ENCODE results near the gene ADGRG3. TPM values are rescaled to one million over a fixed set of nuclear protein-coding genes. Genes with fewer than 3 reads are reported as not detected.

The ADGRG3 gene
- total RNA-seq, 1 experiment from 2014 or later: not detected

GRCh38 chr16:57629516-57630406 lies 38.3 kb upstream of the ADGRG3 start:
- in situ Hi-C loops (cut with HindIII; ENCODE audit: low pct_unique_long_range_greater_than_20kb, low sequenced_read_pairs): no loop called here
- no peak for DNase-seq (ENCODE audit: low read depth)

- in situ Hi-C loops (cut with HindIII; ENCODE audit: low pct_unique_long_range_greater_than_20kb, low sequenced_read_pairs): no loop called here
- no peak for DNase-seq (ENCODE audit: low read depth)
Measured at GRCh38 chr16:57630407-57630797, 37.7 kb upstream of the ADGRG3 start.

- in situ Hi-C loops (cut with HindIII; ENCODE audit: low pct_unique_long_range_greater_than_20kb, low sequenced_read_pairs): no loop called here
- no peak for DNase-seq (ENCODE audit: low read depth)
Measured at GRCh38 chr16:57630931-57631845, 36.9 kb upstream of the ADGRG3 start.

- DNase-seq (ENCODE audit: low read depth): no peak
- in situ Hi-C loops (cut with HindIII; ENCODE audit: low pct_unique_long_range_greater_than_20kb, low sequenced_read_pairs): no loop called here
Measured at GRCh38 chr16:57632568-57632967, 35.5 kb upstream of the ADGRG3 start.

GRCh38 chr16:57633383-57634064 lies 34.6 kb upstream of the ADGRG3 start:
- no peak for DNase-seq (ENCODE audit: low read depth)
- in situ Hi-C loops (cut with HindIII; ENCODE audit: low pct_unique_long_range_greater_than_20kb, low sequenced_read_pairs): no loop called here

- in situ Hi-C loops (cut with HindIII; ENCODE audit: low pct_unique_long_range_greater_than_20kb, low sequenced_read_pairs): no loop called here
- no peak for DNase-seq (ENCODE audit: low read depth)
Measured at GRCh38 chr16:57634171-57634570, 33.9 kb upstream of the ADGRG3 start.

- DNase-seq (ENCODE audit: low read depth): no peak
- in situ Hi-C loops (cut with HindIII; ENCODE audit: low pct_unique_long_range_greater_than_20kb, low sequenced_read_pairs): no loop called here
Measured at GRCh38 chr16:57635266-57636097, 32.6 kb upstream of the ADGRG3 start.

GRCh38 chr16:57636184-57636583 lies 31.9 kb upstream of the ADGRG3 start:
- DNase-seq (ENCODE audit: low read depth): no peak
- in situ Hi-C loops (cut with HindIII; ENCODE audit: low pct_unique_long_range_greater_than_20kb, low sequenced_read_pairs): no loop called here

GRCh38 chr16:57637020-57637419 lies 31.1 kb upstream of the ADGRG3 start:
- in situ Hi-C loops (cut with HindIII; ENCODE audit: low pct_unique_long_range_greater_than_20kb, low sequenced_read_pairs): no loop called here
- DNase-seq (ENCODE audit: low read depth): no peak

- no peak for DNase-seq (ENCODE audit: low read depth)
- in situ Hi-C loops (cut with HindIII; ENCODE audit: low pct_unique_long_range_greater_than_20kb, low sequenced_read_pairs): no loop called here
Measured at GRCh38 chr16:57637424-57637823, 30.7 kb upstream of the ADGRG3 start.

GRCh38 chr16:57637965-57638364 lies 30.1 kb upstream of the ADGRG3 start:
- DNase-seq (ENCODE audit: low read depth): no peak
- in situ Hi-C loops (cut with HindIII; ENCODE audit: low pct_unique_long_range_greater_than_20kb, low sequenced_read_pairs): no loop called here

GRCh38 chr16:57638381-57638780 lies 29.7 kb upstream of the ADGRG3 start:
- in situ Hi-C loops (cut with HindIII; ENCODE audit: low pct_unique_long_range_greater_than_20kb, low sequenced_read_pairs): no loop called here

GRCh38 chr16:57639172-57639887 lies 28.8 kb upstream of the ADGRG3 start:
- in situ Hi-C loops (cut with HindIII; ENCODE audit: low pct_unique_long_range_greater_than_20kb, low sequenced_read_pairs): no loop called here
- DNase-seq (ENCODE audit: low read depth): no peak

More at GRCh38 chr16:57638381-57638780, 29.7 kb upstream of the ADGRG3 start:
- no peak for DNase-seq (ENCODE audit: low read depth)

GRCh38 chr16:57640185-57640584 lies 27.9 kb upstream of the ADGRG3 start:
- DNase-seq (ENCODE audit: low read depth): no peak
- in situ Hi-C loops (cut with HindIII; ENCODE audit: low pct_unique_long_range_greater_than_20kb, low sequenced_read_pairs): no loop called here

- no peak for DNase-seq (ENCODE audit: low read depth)
- in situ Hi-C loops (cut with HindIII; ENCODE audit: low pct_unique_long_range_greater_than_20kb, low sequenced_read_pairs): no loop called here
Measured at GRCh38 chr16:57640612-57641011, 27.5 kb upstream of the ADGRG3 start.

- in situ Hi-C loops (cut with HindIII; ENCODE audit: low pct_unique_long_range_greater_than_20kb, low sequenced_read_pairs): no loop called here
- DNase-seq (ENCODE audit: low read depth): no peak
Measured at GRCh38 chr16:57642160-57643135, 25.7 kb upstream of the ADGRG3 start.

Measured in Caki2 (cell line).